Activated CD4-positive, alpha-beta T cell treated with anti-CD3 and anti-CD28 coated beads, Interleukin-2, amount 50 U/mL, for 1 hour (primary cell): ENCODE results near the gene TMOD4.

Experiments used
- DNase-seq: peaks from one replicate; pipeline ENCODE4 v3.0.0-alpha.2; 2020

Gene TMOD4

GRCh38 chr1:151142411-151143056 lies 33.2 kb downstream of the TMOD4 start:
- no peak for DNase-seq

- no peak for DNase-seq
Observed at GRCh38 chr1:151137789-151138188, 38.0 kb downstream of the TMOD4 start.

- no peak for DNase-seq
Observed at GRCh38 chr1:151135433-151136385, 40.1 kb downstream of the TMOD4 start.

- DNase-seq, result no peak
Observed at GRCh38 chr1:151134991-151135390, 40.8 kb downstream of the TMOD4 start.

- no peak for DNase-seq
Observed at GRCh38 chr1:151134396-151134795, 41.4 kb downstream of the TMOD4 start.

- no peak for DNase-seq
Observed at GRCh38 chr1:151133018-151133806, 42.6 kb downstream of the TMOD4 start.

GRCh38 chr1:151132335-151133017 lies 43.3 kb downstream of the TMOD4 start:
- no peak for DNase-seq

GRCh38 chr1:151131701-151132334 lies 44.0 kb downstream of the TMOD4 start:
- no peak for DNase-seq

GRCh38 chr1:151130987-151131586 lies 44.7 kb downstream of the TMOD4 start:
- DNase-seq, result peak; percentile 70

- DNase-seq, result no peak
Observed at GRCh38 chr1:151128800-151129199, 47.0 kb downstream of the TMOD4 start.

- DNase-seq, result no peak
Observed at GRCh38 chr1:151124763-151125403, 50.9 kb downstream of the TMOD4 start.
